ENCODE measurements around the gene CDH19. TPM values are rescaled to one million over a fixed set of nuclear protein-coding genes. Genes with fewer than 3 reads are reported as not detected.

The CDH19 gene
- total RNA-seq: not detected

GRCh38 chr18:66603941-66604627 is at the start of gene CDH19:
Gene CDH19, minus strand, starts transcription at chr18:66604090. Its CDS starts 31,886 bp downstream, at chr18:66572204.
- DNase-seq (no peak), ATAC-seq (no peak)
- Mint-ChIP-seq H3K4me3 (no peak within 1 kb of the TSS), H3K4me1 (ENCODE audit: low read depth) (no peaks in the 10 kb centered on the region), H3K36me3 (ENCODE audit: insufficient read depth) (no peaks in the 10 kb centered on the region), H3K27me3 (ENCODE audit: low read depth) (no peaks in the 10 kb centered on the region), H3K9me3 (peaks cover 2% of the 10 kb centered on the region)

GRCh38 chr18:66647671-66648070 is 43.8 kb upstream of the CDH19 start:
- DNase-seq (no peak), ATAC-seq (no peak)
- H3K27me3 Mint-ChIP-seq (ENCODE audit: low read depth): no peaks in the 10 kb centered on the region
- no peaks in the 10 kb centered on the region for H3K36me3 Mint-ChIP-seq (ENCODE audit: insufficient read depth)
- peaks cover 18% of the 10 kb centered on the region for H3K9me3 Mint-ChIP-seq
- H3K4me1 Mint-ChIP-seq (ENCODE audit: low read depth): no peaks in the 10 kb centered on the region
- H3K4me3 Mint-ChIP-seq: no peak overlapping the region

- ATAC-seq: no peak
- H3K27me3 Mint-ChIP-seq (ENCODE audit: low read depth): no peaks in the 10 kb centered on the region
- H3K9me3 Mint-ChIP-seq: peaks cover 14% of the 10 kb centered on the region
- no peak for DNase-seq
- no peak overlapping the region for H3K4me3 Mint-ChIP-seq
- no peaks in the 10 kb centered on the region for H3K36me3 Mint-ChIP-seq (ENCODE audit: insufficient read depth)
- no peaks in the 10 kb centered on the region for H3K4me1 Mint-ChIP-seq (ENCODE audit: low read depth)
Measured at GRCh38 chr18:66646609-66647008, 42.7 kb upstream of the CDH19 start.

GRCh38 chr18:66645983-66646382 is 42.1 kb upstream of the CDH19 start:
- ATAC-seq (no peak), DNase-seq (no peak)
- Mint-ChIP-seq H3K27me3 (ENCODE audit: low read depth) (no peaks in the 10 kb centered on the region), H3K36me3 (ENCODE audit: insufficient read depth) (no peaks in the 10 kb centered on the region), H3K4me1 (ENCODE audit: low read depth) (no peaks in the 10 kb centered on the region), H3K4me3 (no peak overlapping the region), H3K9me3 (peaks cover 16% of the 10 kb centered on the region)

GRCh38 chr18:66641056-66641455 is 37.2 kb upstream of the CDH19 start:
- Mint-ChIP-seq H3K9me3 (peaks cover 21% of the 10 kb centered on the region), H3K36me3 (ENCODE audit: insufficient read depth) (no peaks in the 10 kb centered on the region), H3K4me1 (ENCODE audit: low read depth) (no peaks in the 10 kb centered on the region), H3K4me3 (no peak overlapping the region), H3K27me3 (ENCODE audit: low read depth) (no peaks in the 10 kb centered on the region)
- DNase-seq (no peak), ATAC-seq (no peak)

GRCh38 chr18:66640431-66640830 is 36.5 kb upstream of the CDH19 start:
- peaks cover 18% of the 10 kb centered on the region for H3K9me3 Mint-ChIP-seq
- no peak for DNase-seq
- no peak for ATAC-seq
- no peaks in the 10 kb centered on the region for H3K36me3 Mint-ChIP-seq (ENCODE audit: insufficient read depth)
- H3K4me3 Mint-ChIP-seq: no peak overlapping the region
- no peaks in the 10 kb centered on the region for H3K27me3 Mint-ChIP-seq (ENCODE audit: low read depth)
- no peaks in the 10 kb centered on the region for H3K4me1 Mint-ChIP-seq (ENCODE audit: low read depth)

- Mint-ChIP-seq H3K9me3 (peaks cover 13% of the 10 kb centered on the region), H3K27me3 (ENCODE audit: low read depth) (no peaks in the 10 kb centered on the region), H3K4me3 (no peak overlapping the region), H3K4me1 (ENCODE audit: low read depth) (no peaks in the 10 kb centered on the region), H3K36me3 (ENCODE audit: insufficient read depth) (no peaks in the 10 kb centered on the region)
- DNase-seq (no peak), ATAC-seq (no peak)
Measured at GRCh38 chr18:66638856-66639629, 35.2 kb upstream of the CDH19 start.

GRCh38 chr18:66635342-66635741 is 31.5 kb upstream of the CDH19 start:
- Mint-ChIP-seq H3K9me3 (peaks cover 9% of the 10 kb centered on the region), H3K4me3 (no peak overlapping the region), H3K27me3 (ENCODE audit: low read depth) (no peaks in the 10 kb centered on the region), H3K4me1 (ENCODE audit: low read depth) (no peaks in the 10 kb centered on the region), H3K36me3 (ENCODE audit: insufficient read depth) (no peaks in the 10 kb centered on the region)
- no peak for ATAC-seq
- DNase-seq: no peak

- Mint-ChIP-seq H3K4me1 (ENCODE audit: low read depth) (no peaks in the 10 kb centered on the region), H3K27me3 (ENCODE audit: low read depth) (no peaks in the 10 kb centered on the region), H3K4me3 (no peak overlapping the region), H3K36me3 (ENCODE audit: insufficient read depth) (no peaks in the 10 kb centered on the region), H3K9me3 (peaks cover 12% of the 10 kb centered on the region)
- no peak for DNase-seq
- ATAC-seq: no peak
Measured at GRCh38 chr18:66632756-66633155, 28.9 kb upstream of the CDH19 start.

- H3K4me3 Mint-ChIP-seq: no peak overlapping the region
- no peak for ATAC-seq
- H3K27me3 Mint-ChIP-seq (ENCODE audit: low read depth): no peaks in the 10 kb centered on the region
Measured at GRCh38 chr18:66630831-66631230, 26.9 kb upstream of the CDH19 start.

GRCh38 chr18:66623821-66624220 is 19.9 kb upstream of the CDH19 start:
- Mint-ChIP-seq H3K36me3 (ENCODE audit: insufficient read depth) (no peaks in the 10 kb centered on the region), H3K9me3 (peaks cover 15% of the 10 kb centered on the region), H3K4me3 (no peak overlapping the region), H3K27me3 (ENCODE audit: low read depth) (no peaks in the 10 kb centered on the region), H3K4me1 (ENCODE audit: low read depth) (no peaks in the 10 kb centered on the region)
- no peak for DNase-seq
- ATAC-seq: no peak

More at GRCh38 chr18:66630831-66631230, 26.9 kb upstream of the CDH19 start:
- Mint-ChIP-seq H3K9me3 (peaks cover 8% of the 10 kb centered on the region), H3K36me3 (ENCODE audit: insufficient read depth) (no peaks in the 10 kb centered on the region), H3K4me1 (ENCODE audit: low read depth) (no peaks in the 10 kb centered on the region)
- no peak for DNase-seq

GRCh38 chr18:66621816-66622576 is 18.1 kb upstream of the CDH19 start:
- H3K36me3 Mint-ChIP-seq (ENCODE audit: insufficient read depth): no peaks in the 10 kb centered on the region
- peaks cover 16% of the 10 kb centered on the region for H3K9me3 Mint-ChIP-seq
- no peak overlapping the region for H3K4me3 Mint-ChIP-seq
- H3K4me1 Mint-ChIP-seq (ENCODE audit: low read depth): no peaks in the 10 kb centered on the region
- H3K27me3 Mint-ChIP-seq (ENCODE audit: low read depth): no peaks in the 10 kb centered on the region
- ATAC-seq (no peak), DNase-seq (no peak)

GRCh38 chr18:66616523-66616983 is 12.7 kb upstream of the CDH19 start:
- H3K36me3 Mint-ChIP-seq (ENCODE audit: insufficient read depth): no peaks in the 10 kb centered on the region
- H3K4me1 Mint-ChIP-seq (ENCODE audit: low read depth): no peaks in the 10 kb centered on the region
- no peak for ATAC-seq
- no peaks in the 10 kb centered on the region for H3K27me3 Mint-ChIP-seq (ENCODE audit: low read depth)
- no peak overlapping the region for H3K4me3 Mint-ChIP-seq
- H3K9me3 Mint-ChIP-seq: peaks cover 9% of the 10 kb centered on the region
- DNase-seq: no peak

- H3K9me3 Mint-ChIP-seq: peaks cover 9% of the 10 kb centered on the region
- ATAC-seq (no peak), DNase-seq (no peak)
- H3K4me1 Mint-ChIP-seq (ENCODE audit: low read depth): no peaks in the 10 kb centered on the region
- H3K36me3 Mint-ChIP-seq (ENCODE audit: insufficient read depth): no peaks in the 10 kb centered on the region
- H3K27me3 Mint-ChIP-seq (ENCODE audit: low read depth): no peaks in the 10 kb centered on the region
- H3K4me3 Mint-ChIP-seq: no peak overlapping the region
Measured at GRCh38 chr18:66615176-66615575, 11.3 kb upstream of the CDH19 start.

Data from activated T-cell treated with anti-CD3 and anti-CD28 coated beads, Interleukin-2, amount 50 U/mL, for 4 hours (primary cell).